Stimulated activated CD4-positive, alpha-beta T cell treated with anti-CD3 and anti-CD28 coated beads, Interleukin-12 subunit alpha, Interleukin-12 subunit beta, amount 100 ng/mL, for 4 hours (primary cell): ENCODE results near the gene SYTL1.

Source experiments
- DNase-seq: peaks from one replicate; pipeline ENCODE4 v3.0.0-alpha.2; 2020

The SYTL1 gene

GRCh38 chr1:27318596-27318995 lies 23.2 kb upstream of the SYTL1 start:
- DNase-seq: no peak

- peak; percentile 96 for DNase-seq
Observed at GRCh38 chr1:27321813-27322568, 19.8 kb upstream of the SYTL1 start, which contains the start of gene TMEM222. Gene TMEM222 (plus strand): TSS chr1:27322163. CDS start chr1:27322198, 35 bp downstream.

- DNase-seq: no peak
Observed at GRCh38 chr1:27322569-27323240, 19.1 kb upstream of the SYTL1 start.

- DNase-seq: no peak
Observed at GRCh38 chr1:27325286-27325685, 16.5 kb upstream of the SYTL1 start.

- DNase-seq: no peak
Observed at GRCh38 chr1:27327964-27328363, 13.9 kb upstream of the SYTL1 start.

GRCh38 chr1:27330786-27331185 lies 11.0 kb upstream of the SYTL1 start:
- DNase-seq: no peak

GRCh38 chr1:27331426-27331825 lies 10.4 kb upstream of the SYTL1 start:
- no peak for DNase-seq

GRCh38 chr1:27331922-27332321 lies 9.9 kb upstream of the SYTL1 start:
- DNase-seq: no peak

- peak; percentile 48 for DNase-seq
Observed at GRCh38 chr1:27332536-27333281, 9.1 kb upstream of the SYTL1 start.

GRCh38 chr1:27333717-27334279 lies 8.0 kb upstream of the SYTL1 start:
- no peak for DNase-seq

GRCh38 chr1:27335506-27336422 lies 6.1 kb upstream of the SYTL1 start:
- DNase-seq: no peak

- DNase-seq: no peak
Observed at GRCh38 chr1:27336756-27337155, 5.1 kb upstream of the SYTL1 start.

- no peak for DNase-seq
Observed at GRCh38 chr1:27338751-27339150, 3.1 kb upstream of the SYTL1 start.

GRCh38 chr1:27339213-27339612 lies 2.6 kb upstream of the SYTL1 start:
- DNase-seq: no peak

GRCh38 chr1:27342391-27342777 lies 562 bp downstream of the SYTL1 start:
- DNase-seq: no peak

- peak; percentile 57 for DNase-seq
Observed at GRCh38 chr1:27342778-27343638, 1.2 kb downstream of the SYTL1 start.

GRCh38 chr1:27343639-27344025 lies 1.8 kb downstream of the SYTL1 start:
- no peak for DNase-seq

GRCh38 chr1:27345272-27345671 lies 3.5 kb downstream of the SYTL1 start:
- DNase-seq: no peak

GRCh38 chr1:27346357-27346756 lies 4.5 kb downstream of the SYTL1 start:
- DNase-seq: no peak

- DNase-seq: no peak
Observed at GRCh38 chr1:27346991-27347624, 5.3 kb downstream of the SYTL1 start.
